HG02981 (cell line): ENCODE measurements around the gene AGTR1.
"Not testable (repeated sequence)": the region's sequence is repeated elsewhere in the genome, so short reads cannot be mapped to it uniquely, and the experiment has no call there.

Experiments used
- ATAC-seq: cut with Tn5 transposase; IDR thresholded peaks from one replicate; pipeline ENCODE4 v1.9.1; 2021; ENCODE audit warnings: mild to moderate bottlenecking, moderate library complexity; ENCODE audit not compliant: unreplicated experiment

Gene AGTR1

GRCh38 chr3:148757238-148758215, 59.8 kb downstream of the AGTR1 start:
- no peak for ATAC-seq

- no peak for ATAC-seq
Observed at GRCh38 chr3:148758303-148758884, 60.7 kb downstream of the AGTR1 start.

- ATAC-seq, result no peak
Observed at GRCh38 chr3:148759430-148759829, 61.7 kb downstream of the AGTR1 start.

- no peak for ATAC-seq
Observed at GRCh38 chr3:148763156-148763680, 65.5 kb downstream of the AGTR1 start.

- ATAC-seq, result no peak
Observed at GRCh38 chr3:148763986-148764935, 66.6 kb downstream of the AGTR1 start.

- ATAC-seq, result no peak
Observed at GRCh38 chr3:148772361-148772760, 74.7 kb downstream of the AGTR1 start.

- no peak for ATAC-seq
Observed at GRCh38 chr3:148772835-148773234, 75.1 kb downstream of the AGTR1 start.

- ATAC-seq, result no peak
Observed at GRCh38 chr3:148773805-148774204, 76.1 kb downstream of the AGTR1 start.

- no peak for ATAC-seq
Observed at GRCh38 chr3:148778926-148779325, 81.2 kb downstream of the AGTR1 start.

- not testable (repeated sequence) for ATAC-seq
Observed at GRCh38 chr3:148785026-148785425, 87.3 kb downstream of the AGTR1 start.

GRCh38 chr3:148786159-148786558, 88.5 kb downstream of the AGTR1 start:
- not testable (repeated sequence) for ATAC-seq

GRCh38 chr3:148789146-148789545, 91.4 kb downstream of the AGTR1 start:
- ATAC-seq, result no peak

GRCh38 chr3:148789906-148790305, 92.2 kb downstream of the AGTR1 start:
- no peak for ATAC-seq

- ATAC-seq, result no peak
Observed at GRCh38 chr3:148790370-148790769, 92.7 kb downstream of the AGTR1 start.

- ATAC-seq, result no peak
Observed at GRCh38 chr3:148790851-148791735, 93.4 kb downstream of the AGTR1 start.

GRCh38 chr3:148791920-148792319, 94.2 kb downstream of the AGTR1 start:
- no peak for ATAC-seq

GRCh38 chr3:148792516-148792915, 94.8 kb downstream of the AGTR1 start:
- no peak for ATAC-seq
